ENCODE measurements around the gene SERP1.

- TF ChIP-seq, protein P1, sequence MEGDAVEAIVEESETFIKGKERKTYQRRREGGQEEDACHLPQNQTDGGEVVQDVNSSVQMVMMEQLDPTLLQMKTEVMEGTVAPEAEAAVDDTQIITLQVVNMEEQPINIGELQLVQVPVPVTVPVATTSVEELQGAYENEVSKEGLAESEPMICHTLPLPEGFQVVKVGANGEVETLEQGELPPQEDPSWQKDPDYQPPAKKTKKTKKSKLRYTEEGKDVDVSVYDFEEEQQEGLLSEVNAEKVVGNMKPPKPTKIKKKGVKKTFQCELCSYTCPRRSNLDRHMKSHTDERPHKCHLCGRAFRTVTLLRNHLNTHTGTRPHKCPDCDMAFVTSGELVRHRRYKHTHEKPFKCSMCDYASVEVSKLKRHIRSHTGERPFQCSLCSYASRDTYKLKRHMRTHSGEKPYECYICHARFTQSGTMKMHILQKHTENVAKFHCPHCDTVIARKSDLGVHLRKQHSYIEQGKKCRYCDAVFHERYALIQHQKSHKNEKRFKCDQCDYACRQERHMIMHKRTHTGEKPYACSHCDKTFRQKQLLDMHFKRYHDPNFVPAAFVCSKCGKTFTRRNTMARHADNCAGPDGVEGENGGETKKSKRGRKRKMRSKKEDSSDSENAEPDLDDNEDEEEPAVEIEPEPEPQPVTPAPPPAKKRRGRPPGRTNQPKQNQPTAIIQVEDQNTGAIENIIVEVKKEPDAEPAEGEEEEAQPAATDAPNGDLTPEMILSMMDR (IDR thresholded peaks at IDR 0.05), result no peak
- no peak for TF ChIP-seq POLR2A (IDR thresholded peaks at IDR 0.05)
Observed at GRCh38 chr3:150594150-150594549, 47.9 kb upstream of the SERP1 start.

All from lower leg skin (tissue), 3 donors.